Peyer's patch (tissue), 4 donors: ENCODE data around the gene RBM19. TPM values are rescaled to one million over a fixed set of nuclear protein-coding genes. Genes with fewer than 3 reads are reported as not detected.

Experiments used
- DNase-seq, 3 donors: peaks; one replicate each; pipeline ENCODE4 v3.0.0-alpha.2; 2017 to 2019
- H3K27ac ChIP-seq, 4 donors: fragments of 200-600 bp; sonication (generic); one replicate each; pipeline ENCODE4 v1.5.1; 2016 to 2019
- H3K27me3 ChIP-seq, 2 donors: fragments of 200-600 bp; sonication (generic); one replicate each; pipeline ENCODE4 v1.5.1; 2019
- H3K36me3 ChIP-seq, 3 donors: fragments of 200-600 bp; sonication (generic); one replicate each; pipeline ENCODE4 v1.5.1; 2016 to 2019
- H3K4me1 ChIP-seq, 4 donors: fragments of 200-600 bp; sonication (generic); one replicate each; pipeline ENCODE4 v1.5.1; 2016 to 2019
- H3K4me3 ChIP-seq, 4 donors: fragments of 200-600 bp; sonication (generic); 1 replicate in 3 of 4; 2 replicates in 1 of 4; pipeline ENCODE4 v1.5.1; 2016 to 2019; ENCODE audit warnings: mild to moderate bottlenecking in 1 of 4
- H3K9me3 ChIP-seq, 4 donors: fragments of 200-600 bp; sonication (generic); one replicate each; pipeline ENCODE4 v1.5.1; 2016 to 2019; ENCODE audit warnings: mild to moderate bottlenecking in 1 of 4
- CTCF ChIP-seq, 6 experiments: fragments of 450-650 bp in 4 of 6; fragments of 200-600 bp in 2 of 6; sonication (generic) in 1 of 6; IDR thresholded peaks; one replicate each; pipeline ENCODE4 v1.5.1; 2017 to 2019; ENCODE audit warnings: antibody characterized with exemption in 6 of 6, mild to moderate bottlenecking in 3 of 6, moderate library complexity in 1 of 6
- POLR2A ChIP-seq, 2 donors: fragments of 450-650 bp; IDR thresholded peaks; one replicate each; pipeline ENCODE4 v1.5.1; 2017; ENCODE audit warnings: antibody characterized with exemption in 2 of 2, mild to moderate bottlenecking in 2 of 2, moderate library complexity in 2 of 2
- total RNA-seq, 4 donors: library from RNA; depleted of rRNA; stranded (reverse); fragments of >200 nt; gene quantifications; one replicate each; pipeline ENCODE4 v1.1.0, GENCODE V29; 2016

RBM19 gene
- total RNA-seq, 4 donors from 2014 or later: 20.7 to 178 (median 48.0) TPM

GRCh38 chr12:113826805-113827538 is 139.2 kb downstream of the RBM19 start:
- no peaks in the 10 kb centered on the region for H3K4me1 ChIP-seq
- no peak for DNase-seq
- no peaks in the 10 kb centered on the region for H3K36me3 ChIP-seq
- no peak for TF ChIP-seq CTCF (IDR thresholded peaks at IDR 0.05)
- no peak for TF ChIP-seq POLR2A (IDR thresholded peaks at IDR 0.05)
- no peak overlapping the region for H3K4me3 ChIP-seq
- no peaks in the 10 kb centered on the region for H3K9me3 ChIP-seq
- H3K27me3 ChIP-seq: no peaks in the 10 kb centered on the region
- H3K27ac ChIP-seq: no peak overlapping the region

GRCh38 chr12:113825705-113826104 is 140.4 kb downstream of the RBM19 start:
- TF ChIP-seq CTCF (IDR thresholded peaks at IDR 0.05) (no peak), POLR2A (IDR thresholded peaks at IDR 0.05) (no peak)
- no peaks in the 10 kb centered on the region for H3K4me1 ChIP-seq

GRCh38 chr12:113823816-113824215 is 142.3 kb downstream of the RBM19 start:
- Histone ChIP-seq H3K9me3 (no peaks in the 10 kb centered on the region), H3K36me3 (no peaks in the 10 kb centered on the region), H3K27me3 (no peaks in the 10 kb centered on the region), H3K4me3 (no peak overlapping the region), H3K4me1 (no peaks in the 10 kb centered on the region), H3K27ac (no peak overlapping the region)
- TF ChIP-seq CTCF (IDR thresholded peaks at IDR 0.05) (no peak), POLR2A (IDR thresholded peaks at IDR 0.05) (no peak)
- DNase-seq: no peak

More at GRCh38 chr12:113825705-113826104, 140.4 kb downstream of the RBM19 start:
- DNase-seq: no peak
- H3K27me3 ChIP-seq: no peaks in the 10 kb centered on the region
- no peak overlapping the region for H3K4me3 ChIP-seq
- no peaks in the 10 kb centered on the region for H3K36me3 ChIP-seq
- H3K9me3 ChIP-seq: no peaks in the 10 kb centered on the region
- H3K27ac ChIP-seq: no peak overlapping the region

DNA sequence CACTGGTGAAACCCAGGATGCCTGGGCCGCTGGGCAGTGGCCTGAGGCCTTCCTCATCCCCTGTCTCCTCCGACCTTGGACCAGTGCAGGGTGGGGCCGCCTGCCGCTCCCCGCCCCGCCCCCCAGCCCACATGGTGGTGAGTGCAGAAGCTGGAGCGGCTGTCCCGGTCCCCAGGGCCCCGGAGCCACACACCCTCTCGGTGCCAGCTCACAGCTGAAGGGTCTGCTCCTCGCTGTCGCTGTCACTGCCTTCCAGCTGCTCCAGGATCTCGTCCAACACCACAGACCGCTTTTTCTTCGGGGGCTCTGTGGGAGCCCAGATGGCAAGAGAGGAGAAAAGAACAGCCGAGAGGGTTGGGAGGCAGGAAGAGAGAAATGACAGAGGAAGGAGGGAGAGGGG is 143.1 kb downstream of the RBM19 start:
- H3K4me1 ChIP-seq: no peaks in the 10 kb centered on the region
- no peaks in the 10 kb centered on the region for H3K36me3 ChIP-seq
- DNase-seq: no peak
- H3K4me3 ChIP-seq: no peak overlapping the region
- TF ChIP-seq CTCF (IDR thresholded peaks at IDR 0.05) (no peak), POLR2A (IDR thresholded peaks at IDR 0.05) (no peak)
- no peaks in the 10 kb centered on the region for H3K27me3 ChIP-seq
- H3K27ac ChIP-seq: no peak overlapping the region
- H3K9me3 ChIP-seq: no peaks in the 10 kb centered on the region

DNA sequence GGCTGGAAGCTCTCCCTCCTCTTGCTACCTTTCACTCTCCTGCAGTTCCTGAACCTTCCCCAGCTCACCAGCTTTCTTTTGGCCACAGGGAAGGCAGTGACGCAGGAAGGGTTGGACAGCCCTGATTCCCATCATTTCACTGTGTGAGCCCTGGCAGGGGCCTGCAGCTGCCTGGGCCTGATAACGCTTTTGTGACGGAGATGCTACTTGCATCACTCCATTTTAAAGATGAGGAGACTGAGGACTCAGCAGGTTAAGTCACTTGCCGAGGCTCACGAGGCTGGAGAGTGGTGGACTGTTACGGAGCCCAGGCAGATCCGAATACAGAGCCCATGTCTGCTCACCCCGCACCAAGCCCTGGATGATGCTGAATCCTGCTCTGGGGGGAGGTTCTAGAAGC is 145.3 kb downstream of the RBM19 start:
- Histone ChIP-seq H3K27ac (no peak overlapping the region), H3K9me3 (no peaks in the 10 kb centered on the region), H3K4me3 (no peak overlapping the region), H3K4me1 (no peaks in the 10 kb centered on the region), H3K36me3 (no peaks in the 10 kb centered on the region), H3K27me3 (no peaks in the 10 kb centered on the region)
- DNase-seq: no peak
- TF ChIP-seq CTCF (IDR thresholded peaks at IDR 0.05): no peak
- TF ChIP-seq POLR2A (IDR thresholded peaks at IDR 0.05): no peak
